GM12865 (cell line): Measurements from ENCODE around the gene MDK.
"Not testable (repeated sequence)": the region's sequence is repeated elsewhere in the genome, so short reads cannot be mapped to it uniquely, and the experiment has no call there.

Experiments
- DNase-seq: peaks from one replicate; pipeline ENCODE4 v3.0.0; 2010; ENCODE audit warnings: low read depth
- H3K4me3 ChIP-seq: 2 replicates; pipeline ENCODE4 v1.5.1; 2011; ENCODE audit warnings: mild to moderate bottlenecking, low read depth, low read length, control low read depth
- CTCF ChIP-seq: IDR thresholded peaks from 2 replicates; pipeline ENCODE4 v1.5.1; 2011; ENCODE audit warnings: low read length, control low read depth, low read depth, inconsistent platforms; ENCODE audit not compliant: insufficient read depth; ENCODE audit errors: missing control alignments

The MDK gene

GRCh38 chr11:46366661-46367161 lies 14.8 kb upstream of the MDK start:
- no peak overlapping the region for H3K4me3 ChIP-seq
- no peak for DNase-seq

GRCh38 chr11:46367244-46367915 lies 14.1 kb upstream of the MDK start:
- peak; percentile 72 for DNase-seq
- no peak overlapping the region for H3K4me3 ChIP-seq
- peak; percentile 93 for TF ChIP-seq CTCF

More at GRCh38 chr11:46366661-46367161, 14.8 kb upstream of the MDK start:
- TF ChIP-seq CTCF = no peak

- H3K4me3 ChIP-seq = no peak overlapping the region
- TF ChIP-seq CTCF = no peak
- no peak for DNase-seq
Measured at GRCh38 chr11:46367916-46368267, 13.6 kb upstream of the MDK start.

GRCh38 chr11:46369458-46370152 lies 11.9 kb upstream of the MDK start:
- H3K4me3 ChIP-seq = no peak overlapping the region
- DNase-seq = peak; percentile 70

GRCh38 chr11:46370253-46370652 lies 11.2 kb upstream of the MDK start:
- H3K4me3 ChIP-seq = no peak overlapping the region
- no peak for TF ChIP-seq CTCF
- DNase-seq = no peak

More at GRCh38 chr11:46369458-46370152, 11.9 kb upstream of the MDK start:
- TF ChIP-seq CTCF = peak; percentile 92

- not testable (repeated sequence) for DNase-seq, H3K4me3 ChIP-seq
Measured at GRCh38 chr11:46371262-46371661, 10.2 kb upstream of the MDK start.

- TF ChIP-seq CTCF = no peak
- no peak overlapping the region for H3K4me3 ChIP-seq
- DNase-seq = no peak
Measured at GRCh38 chr11:46372086-46372485, 9.4 kb upstream of the MDK start.

GRCh38 chr11:46372501-46372900 lies 9.0 kb upstream of the MDK start:
- not testable (repeated sequence) for H3K4me3 ChIP-seq, DNase-seq
